ENCODE measurements around the gene MAP4K3. TPM values are rescaled to one million over a fixed set of nuclear protein-coding genes. Genes with fewer than 3 reads are reported as not detected.
"Not testable (repeated sequence)": the region's sequence is repeated elsewhere in the genome, so short reads cannot be mapped to it uniquely, and the experiment has no call there.

MAP4K3 gene
- total RNA-seq, 2 donors from 2014 or later: 16.1 to 17.7 TPM

DNA sequence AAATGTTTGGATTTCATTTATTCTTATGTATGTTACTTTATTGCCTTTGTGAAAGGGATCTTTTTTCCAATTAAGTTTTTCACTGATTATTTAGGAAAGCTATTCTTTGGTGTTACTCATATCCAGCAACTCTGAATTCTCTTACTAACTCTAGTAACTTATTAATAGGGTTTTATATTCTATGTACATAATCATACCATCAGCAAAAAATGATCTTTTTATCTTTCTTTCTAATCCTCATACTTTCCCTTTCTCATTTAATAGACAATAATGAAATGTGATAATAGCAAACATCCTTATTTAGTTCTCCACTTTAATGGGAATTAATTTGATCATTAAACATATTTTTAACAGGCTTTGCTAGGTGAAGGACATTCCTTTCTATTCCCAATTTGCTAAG is 181.0 kb downstream of the MAP4K3 start:
- H3K9me3 Mint-ChIP-seq: peaks cover 3 to 5% of the 10 kb centered on the region in 2 donors
- ATAC-seq: no peak
- peaks cover 14 to 26% of the 10 kb centered on the region in 2 donors for H3K36me3 Mint-ChIP-seq
- no peak for DNase-seq (ENCODE audit: low spot score in 2 of 2)
- no peak overlapping the region for H3K27ac Mint-ChIP-seq

DNA sequence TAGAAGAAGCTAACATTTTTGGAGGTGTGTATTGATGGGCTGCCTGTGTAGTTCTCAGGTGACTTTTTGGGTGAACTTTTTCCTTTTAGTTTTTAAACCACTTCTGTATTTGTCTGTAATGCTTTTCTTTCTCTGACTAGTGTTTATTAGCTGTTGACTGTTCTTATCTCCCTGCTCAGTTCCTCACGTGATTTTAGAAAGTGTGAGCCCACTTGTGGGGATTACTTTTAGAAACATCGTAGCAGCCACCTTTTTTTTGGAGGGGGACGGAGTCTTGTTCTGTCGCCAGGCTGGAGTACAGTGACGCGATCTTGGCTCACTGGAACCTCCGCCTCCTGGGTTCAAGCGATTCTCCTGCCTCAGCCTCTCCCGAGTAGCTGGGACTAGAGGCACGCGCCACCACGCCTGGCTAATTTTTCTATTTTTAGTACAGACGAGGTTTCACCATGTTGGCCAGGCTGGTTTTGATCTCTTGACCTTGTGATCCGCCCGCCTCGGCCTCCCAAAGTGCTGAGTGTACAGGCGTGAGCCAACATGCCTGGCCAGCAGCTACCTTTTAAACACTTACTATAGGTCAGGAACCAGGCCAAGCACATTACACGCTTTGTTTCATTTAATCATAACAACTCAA is 184.1 kb downstream of the MAP4K3 start:
- no peak for ATAC-seq
- DNase-seq (ENCODE audit: low spot score in 2 of 2): no peak
- Mint-ChIP-seq H3K27ac (no peak overlapping the region), H3K36me3 (peaks cover 15 to 25% of the 10 kb centered on the region in 2 donors), H3K9me3 (peaks cover 3 to 5% of the 10 kb centered on the region in 2 donors)

DNA sequence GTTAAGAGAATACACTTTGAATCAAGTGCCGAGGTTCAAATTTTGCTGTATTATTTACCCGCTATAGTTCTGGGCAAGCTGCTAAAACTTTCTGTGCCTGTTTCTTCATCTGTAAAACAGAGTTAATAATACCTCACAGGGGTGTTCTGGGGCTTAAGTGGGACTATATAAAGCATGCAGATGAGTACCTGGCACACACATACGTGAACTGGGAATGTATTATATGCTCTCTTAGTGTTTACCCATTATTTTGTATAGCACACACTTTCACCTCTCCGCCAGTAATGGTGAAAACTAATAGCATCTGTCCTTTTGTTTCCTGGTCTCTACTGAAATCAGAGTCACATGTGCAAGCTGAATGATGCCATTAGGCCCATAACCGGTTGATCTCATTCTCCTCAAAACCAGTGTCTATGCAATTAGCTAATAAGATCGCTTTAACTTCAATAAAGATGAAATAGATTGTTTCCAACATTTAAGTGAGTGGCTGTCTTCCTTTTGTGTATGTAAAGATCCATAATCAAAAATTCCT is 189.5 kb downstream of the MAP4K3 start:
- DNase-seq (ENCODE audit: low spot score in 2 of 2) (no peak), ATAC-seq (no peak)
- peaks cover 3 to 5% of the 10 kb centered on the region in 2 donors for H3K9me3 Mint-ChIP-seq
- peaks cover 8 to 24% of the 10 kb centered on the region in 2 donors for H3K36me3 Mint-ChIP-seq
- no peak overlapping the region for H3K27ac Mint-ChIP-seq

GRCh38 chr2:39246382-39246980 is 190.6 kb downstream of the MAP4K3 start:
- Mint-ChIP-seq H3K9me3 (peaks cover 3 to 4% of the 10 kb centered on the region in 2 donors), H3K36me3 (peaks cover 5 to 14% of the 10 kb centered on the region in 2 donors), H3K27ac (no peak overlapping the region)
- ATAC-seq: no peak
- no peak for DNase-seq (ENCODE audit: low spot score in 2 of 2)

DNA sequence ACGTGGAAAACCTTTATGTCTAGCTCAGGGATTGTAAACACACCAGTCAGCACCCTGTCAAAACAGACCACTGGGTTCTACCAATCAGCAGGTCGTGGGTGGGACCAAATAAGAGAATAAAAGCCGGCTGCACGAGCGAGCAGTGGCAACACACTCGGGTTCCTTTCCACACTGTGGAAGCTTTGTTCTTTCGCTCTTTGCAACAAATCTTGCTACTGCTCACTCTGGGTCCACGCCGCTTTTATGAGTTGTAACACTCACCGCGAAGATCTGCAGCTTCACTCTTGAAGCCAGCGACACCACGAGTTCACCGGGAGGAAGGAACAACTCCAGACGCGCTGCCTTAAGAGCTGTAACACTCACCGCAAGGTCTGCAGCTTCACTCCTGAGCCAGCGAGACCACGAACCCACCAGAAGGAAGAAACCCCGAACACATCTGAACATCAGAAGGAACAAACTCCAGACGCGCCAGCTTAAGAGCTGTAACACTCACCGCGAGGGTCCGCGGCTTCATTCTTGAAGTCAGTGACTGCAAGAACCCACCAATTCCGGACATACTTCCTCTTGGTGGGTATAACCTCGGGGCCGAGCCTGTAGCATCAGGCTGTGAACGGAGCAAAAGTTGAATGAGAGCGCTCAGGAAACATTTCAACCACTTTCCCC is 192.0 kb downstream of the MAP4K3 start:
- ATAC-seq: peak in 1 of 2 donors; percentile 37
- peak overlapping the region; percentile 30 to 60 for H3K27ac Mint-ChIP-seq
- not testable (repeated sequence) for H3K36me3 Mint-ChIP-seq

DNA sequence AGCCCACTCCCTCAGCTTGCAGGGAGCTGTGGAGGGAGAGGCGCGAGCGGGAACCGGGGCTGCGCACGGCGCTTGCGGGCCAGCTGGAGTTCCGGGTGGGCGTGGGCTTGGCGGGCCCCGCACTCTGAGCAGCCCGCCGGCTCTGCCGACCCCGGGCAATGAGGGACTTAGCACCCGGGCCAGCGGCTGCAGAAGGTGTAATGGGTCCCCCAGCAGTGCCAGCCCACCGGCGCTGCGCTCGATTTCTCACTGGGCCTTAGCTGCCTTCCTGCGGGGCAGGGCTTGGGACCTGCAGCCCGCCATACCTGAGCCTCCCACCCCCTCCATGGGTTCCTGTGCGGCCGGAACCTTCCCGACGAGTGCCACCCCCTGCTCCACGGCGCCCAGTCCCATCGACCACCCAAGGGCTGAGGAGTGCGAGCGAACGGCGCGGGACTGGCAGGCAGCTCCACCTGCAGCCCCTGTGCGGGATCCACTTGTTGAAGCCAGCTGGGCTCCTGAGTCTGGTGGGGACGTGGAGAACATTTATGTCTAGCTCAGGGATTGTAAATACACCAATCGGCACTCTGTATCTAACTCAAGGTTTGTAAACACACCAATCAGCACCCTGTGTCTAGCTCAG is 192.7 kb downstream of the MAP4K3 start:
- H3K36me3 Mint-ChIP-seq; ATAC-seq; H3K9me3 Mint-ChIP-seq; DNase-seq (ENCODE audit: low spot score in 2 of 2): not testable (repeated sequence)
- H3K27ac Mint-ChIP-seq: peak overlapping the region; percentile 57 to 60

More for the DNA sequence above, 192.0 kb downstream of the MAP4K3 start:
- H3K9me3 Mint-ChIP-seq; DNase-seq (ENCODE audit: low spot score in 2 of 2): not testable (repeated sequence)

- peak; percentile 51 to 67 for ATAC-seq
- H3K36me3 Mint-ChIP-seq: no peaks in the 10 kb centered on the region
- peak within 1 kb of the TSS; percentile 57 to 60 for H3K27ac Mint-ChIP-seq
- no peaks in the 10 kb centered on the region for H3K9me3 Mint-ChIP-seq
- DNase-seq (ENCODE audit: low spot score in 2 of 2): no peak
Measured at GRCh38 chr2:39243469-39244123, 193.5 kb downstream of the MAP4K3 start, which contains the start of gene CDKL4. Gene CDKL4 (minus strand): TSS chr2:39243970.

- Mint-ChIP-seq H3K27ac (no peak overlapping the region), H3K9me3 (peaks cover 0 to under 1% of the 10 kb centered on the region in 2 donors), H3K36me3 (peaks cover 2% of the 10 kb centered on the region in 2 donors)
- DNase-seq (ENCODE audit: low spot score in 2 of 2): no peak
- no peak for ATAC-seq
Measured at GRCh38 chr2:39241588-39241987, 195.5 kb downstream of the MAP4K3 start.

- H3K9me3 Mint-ChIP-seq: peaks cover 5 to 7% of the 10 kb centered on the region in 2 donors
- peaks cover 10% of the 10 kb centered on the region in 2 donors for H3K36me3 Mint-ChIP-seq
Measured at GRCh38 chr2:39240758-39241157, 196.3 kb downstream of the MAP4K3 start.

GRCh38 chr2:39234754-39235153 is 202.3 kb downstream of the MAP4K3 start:
- no peak for DNase-seq (ENCODE audit: low spot score in 2 of 2)
- ATAC-seq: no peak
- no peak overlapping the region for H3K27ac Mint-ChIP-seq
- peaks cover 9 to 10% of the 10 kb centered on the region in 2 donors for H3K9me3 Mint-ChIP-seq
- H3K36me3 Mint-ChIP-seq: peaks cover 15% of the 10 kb centered on the region in 2 donors

More at GRCh38 chr2:39240758-39241157, 196.3 kb downstream of the MAP4K3 start:
- no peak for DNase-seq (ENCODE audit: low spot score in 2 of 2)
- ATAC-seq: no peak
- no peak overlapping the region for H3K27ac Mint-ChIP-seq

GRCh38 chr2:39232141-39232540 is 204.9 kb downstream of the MAP4K3 start:
- Mint-ChIP-seq H3K36me3 (peaks cover 15% of the 10 kb centered on the region in 2 donors), H3K27ac (no peak overlapping the region)

GRCh38 chr2:39228413-39229209 is 208.5 kb downstream of the MAP4K3 start:
- Mint-ChIP-seq H3K9me3 (no peaks in the 10 kb centered on the region), H3K36me3 (no peaks in the 10 kb centered on the region), H3K27ac (peak overlapping the region in 1 of 2 donors; percentile 81)
- DNase-seq (ENCODE audit: low spot score in 2 of 2): peak in 1 of 2 donors; percentile 30
- ATAC-seq: peak; percentile 42 to 44

More at GRCh38 chr2:39232141-39232540, 204.9 kb downstream of the MAP4K3 start:
- DNase-seq (ENCODE audit: low spot score in 2 of 2): no peak
- ATAC-seq: no peak
- peaks cover 9 to 10% of the 10 kb centered on the region in 2 donors for H3K9me3 Mint-ChIP-seq

GRCh38 chr2:39227628-39228412 is 209.3 kb downstream of the MAP4K3 start:
- Mint-ChIP-seq H3K36me3 (no peaks in the 10 kb centered on the region), H3K27ac (peak overlapping the region in 1 of 2 donors; percentile 81), H3K9me3 (no peaks in the 10 kb centered on the region)
- DNase-seq (ENCODE audit: low spot score in 2 of 2) (peak; percentile 74 to 81), ATAC-seq (peak; percentile 76 to 81)

GRCh38 chr2:39225567-39225966 is 211.5 kb downstream of the MAP4K3 start:
- DNase-seq (ENCODE audit: low spot score in 2 of 2) (no peak), ATAC-seq (peak in 1 of 2 donors; percentile 57)
- no peaks in the 10 kb centered on the region for H3K36me3 Mint-ChIP-seq
- H3K9me3 Mint-ChIP-seq: no peaks in the 10 kb centered on the region
- no peak overlapping the region for H3K27ac Mint-ChIP-seq

- no peak for DNase-seq (ENCODE audit: low spot score in 2 of 2)
- H3K36me3 Mint-ChIP-seq: no peaks in the 10 kb centered on the region
- ATAC-seq: no peak
- no peak overlapping the region for H3K27ac Mint-ChIP-seq
- H3K9me3 Mint-ChIP-seq: peaks cover 0 to 2% of the 10 kb centered on the region in 2 donors
Measured at GRCh38 chr2:39223909-39224308, 213.2 kb downstream of the MAP4K3 start.

All from activated naive CD4-positive, alpha-beta T cell treated with anti-CD3 and anti-CD28 coated beads, Interleukin-2, amount 50 U/mL, for 72 hours (primary cell).